ENCODE measurements around the gene ARVCF. TPM values are rescaled to one million over a fixed set of nuclear protein-coding genes. Genes with fewer than 3 reads are reported as not detected.
A peak's percentile ranks its signal among the peaks of the same experiment; 100 is the strongest.

The ARVCF gene
- total and polyA plus RNA-seq, 7 donors = 3.6 to 28.0 (median 8.7) TPM

DNA sequence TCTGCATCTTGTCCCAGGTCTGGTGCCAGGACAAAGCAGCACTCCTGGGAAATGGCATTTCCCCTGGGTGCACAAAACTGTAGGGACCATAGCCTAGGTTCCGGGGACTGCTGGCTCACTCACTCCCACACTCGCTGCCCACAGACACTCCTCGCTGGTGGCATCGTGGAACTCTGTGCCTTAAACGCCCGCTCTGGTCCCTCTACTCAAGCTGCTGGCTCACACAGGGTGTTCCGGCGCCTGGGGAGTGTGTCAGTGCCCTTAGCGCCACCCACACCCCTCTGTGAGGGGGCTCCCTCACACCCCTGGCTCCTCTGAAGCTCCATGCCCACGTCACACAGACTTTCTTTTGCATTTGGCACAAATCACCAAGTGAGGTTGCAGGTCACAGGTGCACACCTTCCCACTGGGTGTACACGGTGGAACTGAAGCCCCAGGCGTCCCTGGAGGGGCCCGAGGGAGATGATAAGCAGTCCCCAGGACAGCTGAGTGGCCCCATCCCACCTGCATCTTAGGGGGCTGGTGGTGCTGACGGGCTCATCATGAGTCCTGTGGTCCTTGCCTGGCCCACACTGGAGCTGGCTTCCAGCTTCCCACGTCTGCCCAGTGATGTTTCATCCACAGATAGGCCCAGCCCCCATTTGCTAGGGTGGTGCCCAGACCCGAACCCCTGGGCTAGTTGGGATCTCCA, 40.2 kb upstream of the ARVCF start:
- WGBS, 3 donors = 92 to 97% (median 96%) methylated on average over 16 of the region's 16 CpGs
- H3K27me3 ChIP-seq (ENCODE audit: insufficient read depth in 3 of 3, low read length in 2 of 3) = no peaks in the 10 kb centered on the region
- TF ChIP-seq, protein P1, sequence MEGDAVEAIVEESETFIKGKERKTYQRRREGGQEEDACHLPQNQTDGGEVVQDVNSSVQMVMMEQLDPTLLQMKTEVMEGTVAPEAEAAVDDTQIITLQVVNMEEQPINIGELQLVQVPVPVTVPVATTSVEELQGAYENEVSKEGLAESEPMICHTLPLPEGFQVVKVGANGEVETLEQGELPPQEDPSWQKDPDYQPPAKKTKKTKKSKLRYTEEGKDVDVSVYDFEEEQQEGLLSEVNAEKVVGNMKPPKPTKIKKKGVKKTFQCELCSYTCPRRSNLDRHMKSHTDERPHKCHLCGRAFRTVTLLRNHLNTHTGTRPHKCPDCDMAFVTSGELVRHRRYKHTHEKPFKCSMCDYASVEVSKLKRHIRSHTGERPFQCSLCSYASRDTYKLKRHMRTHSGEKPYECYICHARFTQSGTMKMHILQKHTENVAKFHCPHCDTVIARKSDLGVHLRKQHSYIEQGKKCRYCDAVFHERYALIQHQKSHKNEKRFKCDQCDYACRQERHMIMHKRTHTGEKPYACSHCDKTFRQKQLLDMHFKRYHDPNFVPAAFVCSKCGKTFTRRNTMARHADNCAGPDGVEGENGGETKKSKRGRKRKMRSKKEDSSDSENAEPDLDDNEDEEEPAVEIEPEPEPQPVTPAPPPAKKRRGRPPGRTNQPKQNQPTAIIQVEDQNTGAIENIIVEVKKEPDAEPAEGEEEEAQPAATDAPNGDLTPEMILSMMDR (IDR thresholded peaks at IDR 0.05) = no peak
- intact Hi-C loops (cut with DNase I) = no loop called here
- no peaks in the 10 kb centered on the region for H3K9me3 ChIP-seq
- DNase-seq (no peak), ATAC-seq (no peak)
- H3K4me1 ChIP-seq = no peaks in the 10 kb centered on the region
- H3K27ac ChIP-seq = no peak overlapping the region
- H3K4me3 ChIP-seq = no peak overlapping the region
- H3K36me3 ChIP-seq (ENCODE audit: insufficient read depth in 1 of 2, low read depth in 1 of 2) = peaks cover 0 to 79% of the 10 kb centered on the region in 2 donors

DNA sequence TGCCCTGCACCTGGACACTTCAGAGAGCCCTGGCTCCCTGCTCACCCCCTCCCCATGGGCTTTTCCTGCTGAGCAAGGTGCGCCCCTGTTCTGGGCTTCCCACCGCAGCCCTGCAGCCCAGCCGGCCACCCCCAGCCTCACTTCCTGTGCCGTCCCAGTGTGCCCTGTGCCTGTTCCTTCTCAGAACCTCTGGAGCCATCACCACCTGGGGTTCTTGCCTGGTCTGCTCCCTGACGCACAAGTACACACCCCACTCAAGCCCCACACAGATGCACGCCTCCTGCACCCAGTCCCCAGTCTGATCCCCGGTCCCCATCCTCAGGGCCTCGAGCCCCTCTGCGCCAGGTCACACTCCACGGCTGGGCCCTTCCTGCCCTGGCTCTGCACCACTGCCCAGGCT, 39.5 kb upstream of the ARVCF start:
- 89 to 90% (median 90%) methylated on average over 10 of the region's 10 CpGs for WGBS, 3 donors
- no peaks in the 10 kb centered on the region for H3K9me3 ChIP-seq
- peak in 1 of 4 donors; percentile 12 for ATAC-seq
- no peak for DNase-seq
- intact Hi-C loops (cut with DNase I) = no loop called here
- no peaks in the 10 kb centered on the region for H3K27me3 ChIP-seq (ENCODE audit: insufficient read depth in 3 of 3, low read length in 2 of 3)
- no peak overlapping the region for H3K27ac ChIP-seq
- peaks cover 0 to 78% of the 10 kb centered on the region in 2 donors for H3K36me3 ChIP-seq (ENCODE audit: insufficient read depth in 1 of 2, low read depth in 1 of 2)
- TF ChIP-seq, protein P1 (IDR thresholded peaks at IDR 0.05) = no peak
- H3K4me1 ChIP-seq = no peaks in the 10 kb centered on the region
- no peak overlapping the region for H3K4me3 ChIP-seq

DNA sequence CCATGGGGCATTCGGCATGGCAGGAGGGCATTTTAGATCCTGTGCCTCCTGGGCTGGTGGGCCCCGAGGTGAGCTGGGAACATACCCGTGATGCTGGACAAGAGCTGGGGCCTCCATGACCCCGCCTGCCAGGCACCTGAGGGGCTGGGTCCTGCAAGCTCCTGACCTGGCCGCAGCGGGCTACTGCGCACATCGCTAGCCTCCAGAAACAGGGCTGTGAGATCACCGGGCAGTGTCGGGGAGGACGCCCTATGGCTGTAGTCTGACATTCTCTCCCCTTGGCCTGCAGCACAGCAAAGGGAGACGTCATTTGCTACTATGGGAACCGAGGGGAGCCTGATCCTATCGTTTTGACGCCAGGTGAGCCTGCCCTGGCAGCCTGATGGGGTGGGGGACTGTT, 39.0 kb upstream of the ARVCF start:
- Histone ChIP-seq H3K4me3 (no peak overlapping the region), H3K27me3 (ENCODE audit: insufficient read depth in 3 of 3, low read length in 2 of 3) (no peaks in the 10 kb centered on the region), H3K36me3 (ENCODE audit: insufficient read depth in 1 of 2, low read depth in 1 of 2) (peaks cover 0 to 78% of the 10 kb centered on the region in 2 donors), H3K9me3 (no peaks in the 10 kb centered on the region), H3K27ac (no peak overlapping the region), H3K4me1 (no peaks in the 10 kb centered on the region)
- intact Hi-C loops (cut with DNase I) = no loop called here
- TF ChIP-seq, protein P1 (IDR thresholded peaks at IDR 0.05) = no peak
- DNase-seq (no peak), ATAC-seq (no peak)
- WGBS, 3 donors = 89 to 93% (median 92%) methylated on average over 15 of the region's 15 CpGs

- Histone ChIP-seq H3K4me1 (no peaks in the 10 kb centered on the region), H3K9me3 (no peaks in the 10 kb centered on the region), H3K4me3 (no peak overlapping the region), H3K27me3 (ENCODE audit: insufficient read depth in 3 of 3, low read length in 2 of 3) (no peaks in the 10 kb centered on the region), H3K27ac (no peak overlapping the region), H3K36me3 (ENCODE audit: insufficient read depth in 1 of 2, low read depth in 1 of 2) (peaks cover 0 to 78% of the 10 kb centered on the region in 2 donors)
- DNase-seq = no peak
- WGBS, 3 donors = 90 to 95% (median 93%) methylated on average over 2 of the region's 2 CpGs
- TF ChIP-seq, protein P1 (IDR thresholded peaks at IDR 0.05) = no peak
- intact Hi-C loops (cut with DNase I) = no loop called here
- ATAC-seq = no peak
Observed at GRCh38 chr22:20055144-20055543, 38.5 kb upstream of the ARVCF start.

DNA sequence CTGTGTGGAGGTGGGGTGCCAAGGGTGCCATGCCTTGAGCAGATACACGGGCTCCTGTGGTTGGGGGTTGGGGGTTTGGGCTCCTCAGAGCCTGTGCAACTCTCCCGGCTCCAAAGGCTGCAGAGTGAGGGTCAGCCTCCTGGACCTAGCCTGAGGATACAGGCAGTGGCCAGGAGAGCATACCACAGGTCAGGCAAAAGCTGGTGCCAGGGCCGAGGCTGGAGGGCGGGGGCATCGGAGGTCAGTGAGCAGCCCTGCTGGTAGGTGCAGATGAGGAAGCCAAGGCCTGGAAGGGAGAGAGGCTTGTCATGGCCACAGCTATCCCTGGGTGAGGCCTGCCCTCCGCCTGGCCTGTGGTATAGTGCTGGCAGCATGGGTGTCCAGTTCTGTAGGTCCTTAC, 37.9 kb upstream of the ARVCF start:
- peaks cover 0 to 78% of the 10 kb centered on the region in 2 donors for H3K36me3 ChIP-seq (ENCODE audit: insufficient read depth in 1 of 2, low read depth in 1 of 2)
- peak in 1 of 4 donors; percentile 17 for ATAC-seq

More for the DNA sequence above, 37.9 kb upstream of the ARVCF start:
- Histone ChIP-seq H3K9me3 (no peaks in the 10 kb centered on the region), H3K4me3 (no peak overlapping the region), H3K27me3 (ENCODE audit: insufficient read depth in 3 of 3, low read length in 2 of 3) (no peaks in the 10 kb centered on the region), H3K27ac (no peak overlapping the region), H3K4me1 (no peaks in the 10 kb centered on the region)
- TF ChIP-seq, protein P1 (IDR thresholded peaks at IDR 0.05) = no peak
- intact Hi-C loops (cut with DNase I) = no loop called here
- DNase-seq = no peak
- 76 to 92% (median 84%) methylated on average over 6 of the region's 6 CpGs for WGBS, 3 donors

Data from psoas muscle (tissue), 8 donors.